Activated B cell treated with CpG ODN at 0.5 μM for 24 hours (primary cell): ENCODE results near the gene IP6K1. TPM values are rescaled to one million over a fixed set of nuclear protein-coding genes. Genes with fewer than 3 reads are reported as not detected.

Source experiments
- ATAC-seq: fragments of 200-7000 bp; cut with Tn5 transposase; one replicate; pipeline ENCODE4 v1.10.0; 2021; ENCODE audit warnings: low read depth, mild to moderate bottlenecking, moderate library complexity
- CTCF ChIA-PET: fragments of 350-600 bp; sonication (Branson Sonifier 250); formaldehyde crosslinking; loops from one replicate; lab custom pipeline; 2021; ENCODE audit warnings: antibody characterized with exemption; lab: Charles Lee
- POLR2A ChIA-PET: fragments of 350-600 bp; sonication (Branson Sonifier 250); formaldehyde crosslinking; loops from one replicate; lab custom pipeline; 2021; ENCODE audit warnings: antibody characterized with exemption; lab: Charles Lee
- DNase-seq: peaks from one replicate; pipeline ENCODE4 v3.0.0; 2022
- H3K27ac Mint-ChIP-seq: one replicate; pipeline ENCODE4 v1.8.0; 2020; ENCODE audit warnings: mixed read lengths
- H3K27me3 Mint-ChIP-seq: one replicate; pipeline ENCODE4 v1.8.0; 2021; ENCODE audit warnings: mixed read lengths
- H3K36me3 Mint-ChIP-seq: one replicate; pipeline ENCODE4 v1.8.0; 2021; ENCODE audit warnings: low read depth, mixed read lengths
- H3K4me1 Mint-ChIP-seq: one replicate; pipeline ENCODE4 v1.8.0; 2021; ENCODE audit warnings: mixed read lengths
- H3K4me3 Mint-ChIP-seq: one replicate; pipeline ENCODE4 v1.8.0; 2020; ENCODE audit warnings: mild to moderate bottlenecking, mixed read lengths
- H3K9me3 Mint-ChIP-seq: one replicate; pipeline ENCODE4 v1.8.0; 2020; ENCODE audit warnings: mixed read lengths
- CTCF ChIP-seq: fragments of 200-600 bp; IDR thresholded peaks from one replicate; pipeline ENCODE4 v1.8.0; 2022; ENCODE audit warnings: antibody characterized with exemption, mild to moderate bottlenecking
- intact Hi-C: fragments of 100-400 bp; cut with micrococcal nuclease; formaldehyde crosslinking; loops from one replicate; pipeline ENCODE4 v1.15.1; 2024
- total RNA-seq: library from RNA; stranded (reverse); gene quantifications from 2 replicates; pipeline ENCODE4 v1.2.3, GENCODE V29; 2022

Gene IP6K1
- total RNA-seq, 1 donor from 2014 or later: 47.6 TPM

GRCh38 chr3:49725906-49726681 is 60.2 kb downstream of the IP6K1 start:
- peaks cover 51% of the 10 kb centered on the region for H3K4me1 Mint-ChIP-seq
- peak overlapping the region; percentile 98 for H3K27ac Mint-ChIP-seq

GRCh38 chr3:49724586-49724985 is 61.8 kb downstream of the IP6K1 start:
- no peak for TF ChIP-seq CTCF
- no peaks in the 10 kb centered on the region for H3K9me3 Mint-ChIP-seq
- intact Hi-C loops: loop anchor here (1.0 to 5.0 kb wide), 7 partner anchors 36 to 1948 kb away; partner anchors contain the start of genes APEH, INKA1, IP6K1 and MST1
- POLR2A ChIA-PET: interaction anchor here (0.6 to 3.5 kb wide), 18 partner anchors 14 to 1941 kb away, joined by 3 to 24 read pairs (median 4); partner anchors contain the start of genes APEH, INKA1, IP6K1 and MON1A
- peak overlapping the region; percentile 98 for H3K27ac Mint-ChIP-seq
- H3K4me3 Mint-ChIP-seq: peak overlapping the region; percentile 93
- H3K36me3 Mint-ChIP-seq: peaks cover 43% of the 10 kb centered on the region
- H3K4me1 Mint-ChIP-seq: peaks cover 54% of the 10 kb centered on the region
- peak; percentile 42 for DNase-seq
- CTCF ChIA-PET: no interaction called here
- H3K27me3 Mint-ChIP-seq: no peaks in the 10 kb centered on the region
- peak; percentile 13 for ATAC-seq

More at GRCh38 chr3:49725906-49726681, 60.2 kb downstream of the IP6K1 start:
- Mint-ChIP-seq H3K9me3 (no peaks in the 10 kb centered on the region), H3K36me3 (peaks cover 46% of the 10 kb centered on the region), H3K4me3 (no peak overlapping the region), H3K27me3 (no peaks in the 10 kb centered on the region)
- intact Hi-C loops: loop anchor here (2.0 kb wide), 1 partner anchor 37 kb away; the partner anchor contains the start of genes MST1 and RNF123
- TF ChIP-seq CTCF: no peak
- ChIA-PET CTCF (interaction anchor here (0.7 kb wide), 1 partner anchor 186 kb away, joined by 3 read pairs; no protein-coding TSS in a partner anchor), POLR2A (interaction anchor here (0.6 to 3.5 kb wide), 2 partner anchors 60 to 313 kb away, joined by 9 to 24 read pairs; partner anchors contain the start of gene IP6K1)
- ATAC-seq (no peak), DNase-seq (no peak)

GRCh38 chr3:49723628-49724551 is 62.5 kb downstream of the IP6K1 start, which contains the start of gene GMPPB:
Gene GMPPB (minus strand): TSS chr3:49723951. CDS start chr3:49723726, 225 bp downstream.
- TF ChIP-seq CTCF: no peak
- peak within 1 kb of the TSS; percentile 93 for H3K4me3 Mint-ChIP-seq
- H3K27me3 Mint-ChIP-seq: no peaks in the 10 kb centered on the region
- H3K36me3 Mint-ChIP-seq: peaks cover 41% of the 10 kb centered on the region
- ATAC-seq (peak; percentile 79), DNase-seq (peak; percentile 89)
- no peaks in the 10 kb centered on the region for H3K9me3 Mint-ChIP-seq
- peak within 1 kb of the TSS; percentile 98 for H3K27ac Mint-ChIP-seq
- ChIA-PET POLR2A (interaction anchor here (0.6 to 3.5 kb wide), 20 partner anchors 15 to 1941 kb away, joined by 3 to 24 read pairs (median 4); partner anchors contain the start of genes APEH, INKA1, IP6K1 and MON1A), CTCF (no interaction called here)
- peaks cover 59% of the 10 kb centered on the region for H3K4me1 Mint-ChIP-seq
- intact Hi-C loops: loop anchor here (1.0 to 5.0 kb wide), 7 partner anchors 35 to 1948 kb away; partner anchors contain the start of genes APEH, INKA1, IP6K1 and MST1

GRCh38 chr3:49723296-49723627 is 63.1 kb downstream of the IP6K1 start:
- intact Hi-C loops: loop anchor here (5.0 kb wide), 1 partner anchor 1949 kb away; the partner anchor contains the start of gene TEX264
- ChIA-PET POLR2A (interaction anchor here (0.5 to 3.5 kb wide), 13 partner anchors 31 to 383 kb away, joined by 3 to 24 read pairs (median 4); partner anchors contain the start of genes APEH, IP6K1 and MON1A), CTCF (no interaction called here)
- H3K9me3 Mint-ChIP-seq: no peaks in the 10 kb centered on the region
- H3K36me3 Mint-ChIP-seq: peaks cover 40% of the 10 kb centered on the region
- H3K27me3 Mint-ChIP-seq: no peaks in the 10 kb centered on the region
- DNase-seq (peak; percentile 41), ATAC-seq (no peak)
- peaks cover 64% of the 10 kb centered on the region for H3K4me1 Mint-ChIP-seq
- TF ChIP-seq CTCF: no peak
- H3K27ac Mint-ChIP-seq: peak overlapping the region; percentile 98
- peak overlapping the region; percentile 93 for H3K4me3 Mint-ChIP-seq
